ENCODE data around the gene CAPN5. TPM values are rescaled to one million over a fixed set of nuclear protein-coding genes. Genes with fewer than 3 reads are reported as not detected.

Gene CAPN5
- total and polyA plus RNA-seq, 2 of the 13 experiments (the other 11 are each of a cell fraction or from before 2014, with no cell fraction given), result 0.27 to 1.2 TPM

DNA sequence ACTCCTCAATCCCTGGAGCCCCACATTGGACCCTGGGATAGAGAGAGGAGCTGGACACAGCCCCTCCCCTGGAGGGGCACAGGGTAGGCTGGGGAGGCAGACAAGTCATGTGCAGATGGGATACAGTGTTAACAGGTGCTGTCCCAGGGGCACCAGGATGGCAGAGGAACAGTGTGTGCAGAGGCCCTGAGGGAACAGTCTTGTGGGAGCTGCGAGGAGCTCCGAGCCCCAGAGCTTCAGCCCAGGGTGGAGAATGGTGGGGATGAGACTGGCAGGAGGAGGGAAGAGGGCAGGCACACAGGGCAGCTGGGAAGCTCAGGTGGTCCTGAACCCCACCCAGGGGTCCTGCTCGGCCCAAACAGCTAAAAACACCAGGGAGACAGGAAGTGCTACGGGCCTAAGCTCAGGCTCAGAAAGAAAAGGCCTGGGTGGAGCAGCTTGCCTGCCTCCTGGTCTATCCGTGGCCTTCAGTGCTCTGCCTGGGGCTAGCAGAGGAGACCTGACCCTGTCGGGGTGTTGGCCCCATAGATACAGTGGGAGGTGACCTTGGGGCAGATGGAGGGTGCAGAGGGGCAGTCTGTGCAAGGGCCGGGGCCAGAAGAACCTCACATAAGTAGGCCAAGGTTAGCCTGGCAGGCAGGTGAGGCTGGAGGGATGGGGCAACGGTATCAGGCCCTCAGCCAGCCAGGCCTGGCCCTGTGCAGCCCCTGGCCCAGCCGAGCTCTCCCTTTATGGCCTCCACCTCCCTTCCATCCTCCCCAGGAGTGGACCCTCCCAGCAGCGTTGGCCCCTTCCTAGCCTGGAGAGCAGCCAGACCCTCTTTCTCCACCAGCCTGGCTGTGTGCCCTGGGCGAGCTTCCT is 15.4 kb downstream of the CAPN5 start (continued):
- TF ChIP-seq, protein P1, sequence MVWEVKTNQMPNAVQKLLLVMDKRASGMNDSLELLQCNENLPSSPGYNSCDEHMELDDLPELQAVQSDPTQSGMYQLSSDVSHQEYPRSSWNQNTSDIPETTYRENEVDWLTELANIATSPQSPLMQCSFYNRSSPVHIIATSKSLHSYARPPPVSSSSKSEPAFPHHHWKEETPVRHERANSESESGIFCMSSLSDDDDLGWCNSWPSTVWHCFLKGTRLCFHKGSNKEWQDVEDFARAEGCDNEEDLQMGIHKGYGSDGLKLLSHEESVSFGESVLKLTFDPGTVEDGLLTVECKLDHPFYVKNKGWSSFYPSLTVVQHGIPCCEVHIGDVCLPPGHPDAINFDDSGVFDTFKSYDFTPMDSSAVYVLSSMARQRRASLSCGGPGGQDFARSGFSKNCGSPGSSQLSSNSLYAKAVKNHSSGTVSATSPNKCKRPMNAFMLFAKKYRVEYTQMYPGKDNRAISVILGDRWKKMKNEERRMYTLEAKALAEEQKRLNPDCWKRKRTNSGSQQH (CRISPR knock-in tag; IDR thresholded peaks at IDR 0.05; ENCODE audit: low read depth), result no peak
- TF ChIP-seq THAP11 (CRISPR knock-in tag; IDR thresholded peaks at IDR 0.05) (no peak), HNF4A (CRISPR knock-in tag; IDR thresholded peaks at IDR 0.05) (peak; percentile 15; the same call in 1 of the 2 replicates), MBNL3 (CRISPR knock-in tag; conservative IDR thresholded peaks at IDR 0.05) (no peak)
- TF ChIP-seq, protein P2, sequence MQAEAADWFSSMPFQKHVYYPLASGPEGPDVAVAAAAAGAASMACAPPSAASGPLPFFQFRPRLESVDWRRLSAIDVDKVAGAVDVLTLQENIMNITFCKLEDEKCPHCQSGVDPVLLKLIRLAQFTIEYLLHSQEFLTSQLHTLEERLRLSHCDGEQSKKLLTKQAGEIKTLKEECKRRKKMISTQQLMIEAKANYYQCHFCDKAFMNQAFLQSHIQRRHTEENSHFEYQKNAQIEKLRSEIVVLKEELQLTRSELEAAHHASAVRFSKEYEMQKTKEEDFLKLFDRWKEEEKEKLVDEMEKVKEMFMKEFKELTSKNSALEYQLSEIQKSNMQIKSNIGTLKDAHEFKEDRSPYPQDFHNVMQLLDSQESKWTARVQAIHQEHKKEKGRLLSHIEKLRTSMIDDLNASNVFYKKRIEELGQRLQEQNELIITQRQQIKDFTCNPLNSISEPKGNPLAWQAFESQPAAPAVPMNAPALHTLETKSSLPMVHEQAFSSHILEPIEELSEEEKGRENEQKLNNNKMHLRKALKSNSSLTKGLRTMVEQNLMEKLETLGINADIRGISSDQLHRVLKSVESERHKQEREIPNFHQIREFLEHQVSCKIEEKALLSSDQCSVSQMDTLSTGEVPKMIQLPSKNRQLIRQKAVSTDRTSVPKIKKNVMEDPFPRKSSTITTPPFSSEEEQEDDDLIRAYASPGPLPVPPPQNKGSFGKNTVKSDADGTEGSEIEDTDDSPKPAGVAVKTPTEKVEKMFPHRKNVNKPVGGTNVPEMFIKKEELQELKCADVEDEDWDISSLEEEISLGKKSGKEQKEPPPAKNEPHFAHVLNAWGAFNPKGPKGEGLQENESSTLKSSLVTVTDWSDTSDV (CRISPR knock-in tag; IDR thresholded peaks at IDR 0.05), result no peak

DNA sequence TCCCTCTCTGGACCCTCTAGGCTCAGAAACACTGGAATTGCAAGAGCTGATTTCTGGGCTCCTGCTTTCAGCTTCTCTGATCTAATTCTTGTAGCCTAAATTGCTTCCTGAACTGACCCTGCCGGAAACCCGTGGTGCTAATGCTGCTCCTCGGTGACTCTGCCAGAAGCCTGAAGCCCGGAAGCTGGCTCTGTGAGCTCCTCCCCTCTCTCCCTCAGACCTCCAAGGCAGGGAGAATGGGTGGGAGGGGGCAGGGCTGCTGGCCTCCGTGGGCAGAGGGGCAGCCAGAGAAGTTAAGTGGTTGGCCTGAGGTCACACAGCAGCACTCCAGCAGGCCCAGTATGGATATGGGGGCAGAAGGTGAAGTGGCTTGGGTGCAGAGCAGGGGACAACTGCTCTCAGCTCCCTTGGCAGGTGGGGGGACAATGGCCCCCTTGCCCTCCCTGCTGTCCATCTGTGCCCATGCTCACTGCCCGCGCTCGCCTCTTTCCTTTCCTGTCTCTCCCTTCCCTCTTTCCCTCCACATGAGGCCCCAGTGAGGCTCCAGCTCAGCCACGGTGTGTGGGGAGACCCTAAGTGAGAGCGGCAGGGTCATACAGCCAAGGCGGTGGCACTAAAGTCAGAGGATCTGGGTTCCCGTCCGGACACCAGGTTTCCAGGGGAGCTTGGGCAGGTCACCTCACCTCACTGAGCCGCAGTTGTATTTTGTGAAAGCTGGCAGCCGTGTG is 16.2 kb downstream of the CAPN5 start:
- Histone ChIP-seq H3K36me3 (replicated peaks in 1 of 2; ENCODE audit: control insufficient read depth in 1 of 2, insufficient read depth in 2 of 2, low read length in 2 of 2) (no peaks in the 10 kb centered on the region), H2AFZ (ENCODE audit: low read length) (no peak overlapping the region), H3K79me2 (ENCODE audit: insufficient read depth, low read length) (no peaks in the 10 kb centered on the region), H4K20me1 (ENCODE audit: insufficient read depth, low read length) (no peaks in the 10 kb centered on the region), H3K9ac (ENCODE audit: insufficient read depth, low read depth, low read length) (no peak overlapping the region), H3K9me3 (ENCODE audit: low read length) (no peaks in the 10 kb centered on the region), H3K4me3 (replicated peaks in 1 of 3; ENCODE audit: insufficient read depth in 1 of 3, low read depth in 2 of 3, low read length in 3 of 3) (peak overlapping the region in 1 of 3 experiments; percentile 56; a peak in 1 of 6 replicates), H3K27ac (ENCODE audit: extremely low read length, insufficient read depth, low read length) (no peak overlapping the region), H3K27me3 (ENCODE audit: control insufficient read depth in 1 of 2, insufficient read depth in 2 of 2, low read length in 2 of 2) (peaks cover 5 to 8% of the 10 kb centered on the region in 2 experiments; a peak in 2 of 5 replicates), H3K4me2 (ENCODE audit: low read depth, low read length) (peak overlapping the region; percentile 62), H3K4me1 (ENCODE audit: insufficient read depth, low read length) (peaks cover 54% of the 10 kb centered on the region)
- no peak for FAIRE-seq
- 0 out of 3 replicates have a peak, but pooled peaks have one; percentile 6 for ATAC-seq
- no peak for DNase-seq (ENCODE audit: low spot score)
- in situ Hi-C loops (cut with HindIII; ENCODE audit: extremely low pct_ligation_motif_present, low pct_unique_long_range_greater_than_20kb), result no loop called here
- BruUV-seq (replicated peaks), result no TSS peak
- POLR2A ChIA-PET, result interaction anchor here (1.0 to 1.6 kb wide), 3 partner anchors 8 to 16 kb away, joined by 4 to 9 read pairs (median 5); partner anchors contain the start of gene CAPN5
- CTCF ChIA-PET (ENCODE audit: low intra/inter-chr PET ratio, low total read pairs), result no interaction called here
- WGBS (ENCODE audit: low lambda C conversion rate), result 62% methylated on average over 11 of the region's 15 CpGs
- intact Hi-C loops (cut with micrococcal nuclease; ENCODE audit: unreplicated experiment), result no loop called here
- TF ChIP-seq ZNF333 (CRISPR knock-in tag; IDR thresholded peaks at IDR 0.05; ENCODE audit: borderline replicate concordance) (no peak), GABPA (IDR thresholded peaks at IDR 0.05; ENCODE audit: low read depth, low read length) (no peak), GABPA (CRISPR knock-in tag; IDR thresholded peaks at IDR 0.05; ENCODE audit: low read depth) (peak; percentile 24; the same call in 1 of the 2 replicates), ZSCAN25 (CRISPR knock-in tag; IDR thresholded peaks at IDR 0.05) (no peak), ZNF607 (CRISPR knock-in tag; IDR thresholded peaks at IDR 0.05; ENCODE audit: borderline replicate concordance) (no peak), ZEB1 (IDR thresholded peaks at IDR 0.05; ENCODE audit: insufficient replicate concordance, low read depth) (no peak), PITX1 (CRISPR knock-in tag; IDR thresholded peaks at IDR 0.05) (0 out of 2 replicates have a peak, but pooled peaks have one; percentile 29), ZMYM3 (CRISPR knock-in tag; IDR thresholded peaks at IDR 0.05) (peak; percentile 55; the same call in 1 of the 2 replicates), ZNF230 (CRISPR knock-in tag; IDR thresholded peaks at IDR 0.05) (no peak), ZNF768 (CRISPR knock-in tag; IDR thresholded peaks at IDR 0.05) (peak; percentile 96), XBP1 (CRISPR knock-in tag; IDR thresholded peaks at IDR 0.05) (no peak)
- TF ChIP-seq, protein P3, sequence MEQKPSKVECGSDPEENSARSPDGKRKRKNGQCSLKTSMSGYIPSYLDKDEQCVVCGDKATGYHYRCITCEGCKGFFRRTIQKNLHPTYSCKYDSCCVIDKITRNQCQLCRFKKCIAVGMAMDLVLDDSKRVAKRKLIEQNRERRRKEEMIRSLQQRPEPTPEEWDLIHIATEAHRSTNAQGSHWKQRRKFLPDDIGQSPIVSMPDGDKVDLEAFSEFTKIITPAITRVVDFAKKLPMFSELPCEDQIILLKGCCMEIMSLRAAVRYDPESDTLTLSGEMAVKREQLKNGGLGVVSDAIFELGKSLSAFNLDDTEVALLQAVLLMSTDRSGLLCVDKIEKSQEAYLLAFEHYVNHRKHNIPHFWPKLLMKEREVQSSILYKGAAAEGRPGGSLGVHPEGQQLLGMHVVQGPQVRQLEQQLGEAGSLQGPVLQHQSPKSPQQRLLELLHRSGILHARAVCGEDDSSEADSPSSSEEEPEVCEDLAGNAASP (CRISPR knock-in tag; IDR thresholded peaks at IDR 0.05; ENCODE audit: borderline replicate concordance), result no peak

All from HepG2 (cell line).